CD8-positive, alpha-beta memory T cell (primary cell): ENCODE results near the gene DOC2B. TPM values are rescaled to one million over a fixed set of nuclear protein-coding genes. Genes with fewer than 3 reads are reported as not detected.

Experiments
- CTCF ChIA-PET: fragments of 350-600 bp; sonication (Branson Sonifier 250); formaldehyde crosslinking; loops from one replicate; lab custom pipeline; 2021; ENCODE audit warnings: antibody characterized with exemption; lab: Charles Lee
- POLR2A ChIA-PET: fragments of 350-600 bp; sonication (Branson Sonifier 250); formaldehyde crosslinking; loops from one replicate; lab custom pipeline; 2021; ENCODE audit warnings: antibody characterized with exemption; lab: Charles Lee
- DNase-seq, 5 donors: peaks; one replicate each; pipeline versions ENCODE4 v3.0.0 to v3.0.0-alpha.2; 2020 to 2022; ENCODE audit warnings: mixed read lengths in 1 of 5
- H3K27ac ChIP-seq: one replicate; pipeline ENCODE4 v1.7.0; 2013; ENCODE audit warnings: low read depth, mild to moderate bottlenecking, low read length, moderate library complexity
- H3K27me3 ChIP-seq: 2 replicates; pipeline ENCODE4 v1.7.0; 2013; ENCODE audit warnings: low read length, mild to moderate bottlenecking; ENCODE audit not compliant: insufficient read depth, poor library complexity, severe bottlenecking
- H3K36me3 ChIP-seq: 2 replicates; pipeline ENCODE4 v1.7.0; 2013; ENCODE audit warnings: mild to moderate bottlenecking, low read length, moderate library complexity; ENCODE audit not compliant: insufficient read depth
- H3K4me1 ChIP-seq: 2 replicates; pipeline ENCODE4 v1.7.0; 2013; ENCODE audit warnings: mild to moderate bottlenecking, low read length, moderate library complexity; ENCODE audit not compliant: insufficient read depth
- H3K4me3 ChIP-seq: 2 replicates; pipeline ENCODE4 v1.7.0; 2013; ENCODE audit warnings: mild to moderate bottlenecking, low read length
- H3K9me3 ChIP-seq: 2 replicates; pipeline ENCODE4 v1.7.0; 2013; ENCODE audit warnings: mild to moderate bottlenecking, low read length
- H3K27ac Mint-ChIP-seq, 8 donors: one replicate each; pipeline ENCODE4 v1.8.0; 2020 to 2021; ENCODE audit warnings: mixed read lengths in 8 of 8, mild to moderate bottlenecking in 6 of 8, inconsistent platforms in 3 of 8, moderate library complexity in 3 of 8
- H3K27me3 Mint-ChIP-seq, 2 donors: one replicate each; pipeline ENCODE4 v1.8.0; 2020 to 2021; ENCODE audit warnings: mixed read lengths in 2 of 2, mild to moderate bottlenecking in 1 of 2, moderate library complexity in 1 of 2
- H3K36me3 Mint-ChIP-seq, 3 donors: one replicate each; pipeline ENCODE4 v1.8.0; 2020 to 2021; ENCODE audit warnings: mixed read lengths in 3 of 3, inconsistent platforms in 1 of 3, mild to moderate bottlenecking in 1 of 3
- H3K4me1 Mint-ChIP-seq, 3 donors: one replicate each; pipeline ENCODE4 v1.8.0; 2020 to 2021; ENCODE audit warnings: mixed read lengths in 3 of 3, inconsistent platforms in 1 of 3, mild to moderate bottlenecking in 1 of 3
- H3K4me3 Mint-ChIP-seq, 7 donors: one replicate each; pipeline ENCODE4 v1.8.0; 2020 to 2021; ENCODE audit warnings: mixed read lengths in 7 of 7, mild to moderate bottlenecking in 6 of 7, moderate library complexity in 4 of 7, inconsistent platforms in 2 of 7
- H3K9me3 Mint-ChIP-seq, 5 donors: one replicate each; pipeline ENCODE4 v1.8.0; 2020 to 2022; ENCODE audit warnings: mixed read lengths in 5 of 5, mild to moderate bottlenecking in 3 of 5, moderate library complexity in 2 of 5, inconsistent platforms in 1 of 5
- polyA plus RNA-seq: library from polyadenylated mRNA; unstranded; fragments of 300-500 nt; fragmentation: Illumina TruSeq; gene quantifications from one replicate; pipeline ENCODE4 v1.2.3, GENCODE V29; 2021
- total RNA-seq, 2 experiments: library from RNA; stranded (reverse); gene quantifications; one replicate each; pipeline ENCODE4 v1.2.3, GENCODE V29; 2021

DOC2B gene
- total and polyA plus RNA-seq, 3 experiments from 2014 or later = 0.13 to 0.15 TPM; not detected in 1

DNA sequence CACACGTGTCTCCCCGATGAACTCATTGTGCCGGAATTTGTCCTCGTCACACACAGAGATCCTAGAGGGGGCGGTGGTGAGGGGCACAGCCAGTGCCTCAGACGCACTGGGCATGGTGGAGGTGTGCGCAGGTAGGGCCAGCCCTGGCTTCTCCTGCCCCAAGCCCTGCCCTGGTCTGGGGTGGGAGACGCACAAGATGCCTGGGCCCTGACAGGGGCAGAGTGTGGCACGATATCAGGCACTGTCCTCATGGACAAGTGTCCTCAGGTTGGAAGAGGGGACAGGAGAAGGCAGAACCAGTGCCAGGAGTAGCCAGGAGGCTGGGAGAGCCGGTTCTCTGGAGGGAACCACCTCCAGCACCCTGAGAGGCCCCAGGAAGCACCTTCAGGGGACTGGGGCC lies 20.0 kb downstream of the DOC2B start:
- POLR2A ChIA-PET = no interaction called here
- no peak overlapping the region for H3K27ac Mint-ChIP-seq

DNA sequence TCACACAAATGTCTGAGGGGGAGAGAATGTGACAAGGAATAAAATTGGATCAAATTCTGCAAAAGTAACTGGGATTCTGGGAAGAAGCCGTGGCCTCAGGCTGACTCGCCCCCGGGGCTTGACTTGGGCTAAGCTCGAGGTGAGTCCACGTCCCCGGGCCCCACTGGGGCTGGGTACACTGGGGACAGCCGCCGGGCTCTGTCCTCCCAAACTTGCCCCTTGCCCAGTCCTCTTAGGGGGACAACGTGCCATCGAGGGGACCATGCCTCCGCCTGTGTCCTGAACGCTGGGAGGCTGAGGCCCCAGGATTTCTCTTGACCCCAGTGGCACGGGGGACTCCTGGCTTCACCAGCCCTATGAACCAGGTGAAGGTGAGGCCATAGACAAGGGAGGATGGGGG lies 21.1 kb downstream of the DOC2B start:
- no peaks in the 10 kb centered on the region for H3K4me1 Mint-ChIP-seq
- H3K4me3 Mint-ChIP-seq = no peak overlapping the region
- H3K9me3 Mint-ChIP-seq = no peaks in the 10 kb centered on the region
- Histone ChIP-seq H3K27me3 (no peaks in the 10 kb centered on the region), H3K4me3 (no peak overlapping the region), H3K36me3 (no peaks in the 10 kb centered on the region), H3K4me1 (no peaks in the 10 kb centered on the region), H3K27ac (no peak overlapping the region), H3K9me3 (no peaks in the 10 kb centered on the region)
- no peak for DNase-seq
- peaks cover 0 to 1% (median 0%) of the 10 kb centered on the region in 3 donors for H3K36me3 Mint-ChIP-seq
- peaks cover 9 to 11% of the 10 kb centered on the region in 2 donors for H3K27me3 Mint-ChIP-seq
- POLR2A ChIA-PET = no interaction called here
- no peak overlapping the region for H3K27ac Mint-ChIP-seq
- CTCF ChIA-PET = no interaction called here

More for the DNA sequence above, 20.0 kb downstream of the DOC2B start:
- no peak for DNase-seq
- Mint-ChIP-seq H3K4me3 (peak overlapping the region in 1 of 7 donors; percentile 2), H3K9me3 (no peaks in the 10 kb centered on the region), H3K27me3 (peaks cover 9 to 11% of the 10 kb centered on the region in 2 donors), H3K4me1 (no peaks in the 10 kb centered on the region), H3K36me3 (peaks cover 0 to 1% (median 0%) of the 10 kb centered on the region in 3 donors)
- no peaks in the 10 kb centered on the region for H3K27me3 ChIP-seq
- H3K4me3 ChIP-seq = no peak overlapping the region
- H3K36me3 ChIP-seq = no peaks in the 10 kb centered on the region
- H3K4me1 ChIP-seq = no peaks in the 10 kb centered on the region
- CTCF ChIA-PET = no interaction called here
- no peaks in the 10 kb centered on the region for H3K9me3 ChIP-seq
- no peak overlapping the region for H3K27ac ChIP-seq

DNA sequence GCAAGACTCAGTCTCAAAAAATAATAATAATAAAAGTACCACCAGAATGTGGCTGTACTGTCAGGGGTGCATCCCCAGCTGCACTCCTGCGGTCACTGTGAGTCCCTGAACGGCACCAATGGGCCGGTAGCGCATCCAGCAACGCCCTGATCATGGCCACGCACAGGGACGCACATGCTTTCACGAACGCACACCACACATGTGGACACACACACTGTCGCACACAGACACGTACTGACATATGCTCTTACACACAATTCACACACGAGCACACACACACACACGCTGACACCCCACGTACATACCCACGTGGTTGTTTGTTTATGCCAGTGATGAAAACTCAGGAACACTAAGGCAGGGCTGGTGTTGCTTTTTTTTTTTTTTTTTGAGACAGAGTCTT lies 21.8 kb downstream of the DOC2B start:
- no peak overlapping the region for H3K4me3 Mint-ChIP-seq
- peaks cover 9 to 11% of the 10 kb centered on the region in 2 donors for H3K27me3 Mint-ChIP-seq

DNA sequence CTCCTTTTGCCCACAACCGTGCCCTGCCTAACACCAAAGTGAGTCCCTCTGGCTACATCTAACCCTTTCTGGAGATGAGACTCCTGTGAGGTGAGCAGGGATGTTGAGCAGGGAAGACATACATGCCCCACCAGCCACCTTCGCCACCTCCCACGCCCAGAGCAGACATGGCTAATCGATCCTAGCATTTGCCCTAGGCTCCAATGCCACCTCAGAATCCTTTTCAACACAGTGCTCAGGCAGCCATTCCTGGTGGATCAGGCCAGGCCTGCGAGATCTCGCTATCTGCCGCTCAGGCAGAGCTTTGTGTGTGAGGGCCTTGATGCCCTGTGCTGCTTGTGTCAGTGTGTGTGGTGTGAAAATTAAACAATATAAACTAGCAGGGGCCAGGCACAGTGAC lies 23.1 kb downstream of the DOC2B start:
- no peaks in the 10 kb centered on the region for H3K9me3 ChIP-seq
- Mint-ChIP-seq H3K4me1 (no peaks in the 10 kb centered on the region), H3K4me3 (no peak overlapping the region), H3K9me3 (no peaks in the 10 kb centered on the region), H3K27me3 (peaks cover 6 to 11% of the 10 kb centered on the region in 2 donors), H3K27ac (no peak overlapping the region), H3K36me3 (peaks cover 0 to 1% (median 0%) of the 10 kb centered on the region in 3 donors)
- no peaks in the 10 kb centered on the region for H3K36me3 ChIP-seq
- DNase-seq = no peak
- POLR2A ChIA-PET = no interaction called here
- no peak overlapping the region for H3K27ac ChIP-seq
- no peaks in the 10 kb centered on the region for H3K4me1 ChIP-seq
- H3K27me3 ChIP-seq = no peaks in the 10 kb centered on the region
- H3K4me3 ChIP-seq = no peak overlapping the region
- CTCF ChIA-PET = no interaction called here

More for the DNA sequence above, 21.8 kb downstream of the DOC2B start:
- H3K9me3 Mint-ChIP-seq = no peaks in the 10 kb centered on the region
- H3K36me3 ChIP-seq = no peaks in the 10 kb centered on the region
- ChIA-PET CTCF (no interaction called here), POLR2A (no interaction called here)
- H3K4me1 Mint-ChIP-seq = no peaks in the 10 kb centered on the region
- no peak overlapping the region for H3K27ac ChIP-seq
- no peaks in the 10 kb centered on the region for H3K4me1 ChIP-seq
- H3K9me3 ChIP-seq = no peaks in the 10 kb centered on the region
- H3K4me3 ChIP-seq = no peak overlapping the region
- peaks cover 0 to 1% (median 0%) of the 10 kb centered on the region in 3 donors for H3K36me3 Mint-ChIP-seq
- no peak overlapping the region for H3K27ac Mint-ChIP-seq
- DNase-seq = no peak
- H3K27me3 ChIP-seq = no peaks in the 10 kb centered on the region

DNA sequence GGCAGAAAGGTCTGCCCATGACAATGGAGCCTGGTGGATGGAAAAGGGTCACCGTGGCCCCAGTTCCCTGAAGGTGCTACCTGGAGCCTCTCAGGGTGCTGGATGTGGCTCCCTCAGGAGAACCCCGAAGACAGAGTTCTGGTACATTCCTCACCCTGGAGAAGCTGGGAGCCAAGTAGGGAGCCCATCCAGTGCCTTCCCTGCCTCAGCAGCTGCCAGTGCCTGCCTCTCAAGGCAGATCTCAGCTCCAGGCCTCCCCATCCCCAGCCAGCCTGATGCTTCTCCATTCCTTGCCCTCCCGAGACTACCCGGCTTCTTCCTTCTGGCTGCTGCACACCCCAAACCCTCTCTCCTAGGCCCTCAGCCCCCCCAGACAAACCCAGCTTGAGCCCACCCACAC lies 23.5 kb downstream of the DOC2B start:
- ChIA-PET CTCF (no interaction called here), POLR2A (no interaction called here)
- DNase-seq = no peak
- Mint-ChIP-seq H3K4me1 (no peaks in the 10 kb centered on the region), H3K4me3 (no peak overlapping the region), H3K27me3 (peaks cover 6 to 8% of the 10 kb centered on the region in 2 donors), H3K27ac (no peak overlapping the region), H3K9me3 (no peaks in the 10 kb centered on the region), H3K36me3 (peaks cover 0 to 1% (median 0%) of the 10 kb centered on the region in 3 donors)
- no peak overlapping the region for H3K27ac ChIP-seq
- no peaks in the 10 kb centered on the region for H3K36me3 ChIP-seq
- H3K4me1 ChIP-seq = no peaks in the 10 kb centered on the region
- H3K9me3 ChIP-seq = no peaks in the 10 kb centered on the region
- no peaks in the 10 kb centered on the region for H3K27me3 ChIP-seq
- H3K4me3 ChIP-seq = no peak overlapping the region

DNA sequence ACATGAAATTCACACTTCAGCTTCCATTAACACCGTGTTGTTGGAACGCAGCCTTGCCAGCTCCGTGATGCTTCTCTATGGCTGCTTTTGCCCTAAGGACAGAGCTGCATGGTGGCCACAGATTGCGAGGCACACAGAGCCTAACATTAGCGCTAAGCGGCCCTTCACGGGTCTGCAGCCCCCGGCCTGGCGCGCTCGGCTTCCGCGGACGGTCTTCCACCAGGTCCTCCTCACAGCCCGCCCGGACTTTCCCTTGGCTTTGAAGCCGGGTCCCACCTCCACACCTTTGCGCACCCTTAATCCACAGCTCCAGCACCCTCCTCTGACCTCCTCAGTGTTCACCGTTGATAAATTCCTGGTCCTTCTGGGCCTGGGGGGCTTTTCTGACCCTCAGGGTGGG lies 24.5 kb downstream of the DOC2B start:
- no peaks in the 10 kb centered on the region for H3K36me3 ChIP-seq
- no peaks in the 10 kb centered on the region for H3K27me3 ChIP-seq
- H3K27ac ChIP-seq = no peak overlapping the region
- H3K4me3 ChIP-seq = no peak overlapping the region
- Mint-ChIP-seq H3K36me3 (peaks cover 0 to 1% (median 0%) of the 10 kb centered on the region in 3 donors), H3K27ac (no peak overlapping the region), H3K27me3 (peaks cover 5 to 8% of the 10 kb centered on the region in 2 donors), H3K4me1 (no peaks in the 10 kb centered on the region), H3K4me3 (no peak overlapping the region), H3K9me3 (no peaks in the 10 kb centered on the region)
- no peaks in the 10 kb centered on the region for H3K9me3 ChIP-seq
- POLR2A ChIA-PET = no interaction called here
- CTCF ChIA-PET = no interaction called here
- DNase-seq = peak in 1 of 5 donors; percentile 22
- H3K4me1 ChIP-seq = no peaks in the 10 kb centered on the region

DNA sequence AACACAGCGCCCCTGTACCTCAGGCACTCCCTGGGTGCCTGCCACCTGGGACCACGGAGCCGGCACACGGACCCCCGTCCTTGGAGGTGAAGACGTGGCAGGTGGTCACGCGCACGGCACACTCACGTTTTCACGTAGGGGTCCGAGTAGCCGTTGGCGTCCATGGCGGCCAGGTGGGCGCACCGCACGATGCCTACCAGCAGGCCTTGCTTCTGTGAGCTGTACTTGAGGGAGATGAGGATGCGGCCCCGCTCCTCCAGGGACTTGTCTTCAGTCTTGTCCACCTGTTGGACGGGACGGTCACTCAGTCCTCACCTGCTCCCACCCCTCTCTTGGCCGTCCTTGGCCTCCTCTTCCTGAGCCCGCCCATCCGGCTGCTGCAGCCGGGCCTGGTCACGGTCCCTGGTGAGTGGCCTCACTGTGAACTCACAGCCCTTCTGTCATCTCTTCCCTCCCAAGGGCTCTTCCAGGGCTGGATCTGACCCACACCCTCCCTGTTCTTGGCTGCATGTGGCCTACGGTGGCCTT lies 25.3 kb downstream of the DOC2B start:
- Mint-ChIP-seq H3K27ac (no peak overlapping the region), H3K4me1 (no peaks in the 10 kb centered on the region), H3K36me3 (peaks cover 0 to 1% (median 0%) of the 10 kb centered on the region in 3 donors), H3K9me3 (no peaks in the 10 kb centered on the region), H3K4me3 (no peak overlapping the region), H3K27me3 (peaks cover 5% of the 10 kb centered on the region in 2 donors)
- Histone ChIP-seq H3K4me3 (no peak overlapping the region), H3K36me3 (no peaks in the 10 kb centered on the region), H3K27me3 (no peaks in the 10 kb centered on the region), H3K9me3 (no peaks in the 10 kb centered on the region), H3K27ac (no peak overlapping the region), H3K4me1 (no peaks in the 10 kb centered on the region)
- ChIA-PET CTCF (no interaction called here), POLR2A (no interaction called here)
- peak in 1 of 5 donors; percentile 30 for DNase-seq

DNA sequence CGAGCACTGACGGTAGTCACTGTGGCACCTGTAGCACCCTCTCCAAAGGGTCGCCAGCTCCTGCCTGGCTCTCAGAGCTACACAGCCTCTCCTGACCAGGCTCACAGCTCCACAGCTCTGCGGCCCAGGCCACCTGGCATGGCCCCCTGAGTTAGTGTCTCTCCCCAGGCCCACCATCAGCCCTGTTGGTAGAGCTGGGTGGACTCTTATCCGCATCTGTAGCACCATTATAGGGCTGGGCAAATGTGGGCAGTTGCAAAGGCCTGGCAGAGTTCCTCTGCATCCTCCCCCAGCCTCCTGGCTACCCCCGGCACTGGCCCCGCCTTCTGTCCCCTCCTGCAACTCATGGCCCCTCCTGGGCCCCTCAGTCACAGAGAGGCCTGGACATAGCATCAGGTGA lies 25.9 kb downstream of the DOC2B start:
- CTCF ChIA-PET = no interaction called here
- Histone ChIP-seq H3K4me3 (no peak overlapping the region), H3K36me3 (no peaks in the 10 kb centered on the region), H3K4me1 (no peaks in the 10 kb centered on the region), H3K27me3 (no peaks in the 10 kb centered on the region), H3K9me3 (no peaks in the 10 kb centered on the region), H3K27ac (no peak overlapping the region)
- H3K27me3 Mint-ChIP-seq = peaks cover 2 to 5% of the 10 kb centered on the region in 2 donors
- H3K4me3 Mint-ChIP-seq = no peak overlapping the region
- DNase-seq = peak in 1 of 5 donors; percentile 9
- no peaks in the 10 kb centered on the region for H3K4me1 Mint-ChIP-seq
- POLR2A ChIA-PET = no interaction called here
- peaks cover 0 to 1% (median 0%) of the 10 kb centered on the region in 3 donors for H3K36me3 Mint-ChIP-seq
- no peaks in the 10 kb centered on the region for H3K9me3 Mint-ChIP-seq
- H3K27ac Mint-ChIP-seq = no peak overlapping the region
